Epidermal melanocyte (primary cell): ENCODE results near the gene INPP5A.
"Not testable (repeated sequence)": the region's sequence is repeated elsewhere in the genome, so short reads cannot be mapped to it uniquely, and the experiment has no call there.

Experiments used
- DNase-seq: peaks from one replicate; pipeline ENCODE4 v3.0.0; 2011; ENCODE audit warnings: low spot score; ENCODE audit not compliant: insufficient read length

INPP5A gene

DNA sequence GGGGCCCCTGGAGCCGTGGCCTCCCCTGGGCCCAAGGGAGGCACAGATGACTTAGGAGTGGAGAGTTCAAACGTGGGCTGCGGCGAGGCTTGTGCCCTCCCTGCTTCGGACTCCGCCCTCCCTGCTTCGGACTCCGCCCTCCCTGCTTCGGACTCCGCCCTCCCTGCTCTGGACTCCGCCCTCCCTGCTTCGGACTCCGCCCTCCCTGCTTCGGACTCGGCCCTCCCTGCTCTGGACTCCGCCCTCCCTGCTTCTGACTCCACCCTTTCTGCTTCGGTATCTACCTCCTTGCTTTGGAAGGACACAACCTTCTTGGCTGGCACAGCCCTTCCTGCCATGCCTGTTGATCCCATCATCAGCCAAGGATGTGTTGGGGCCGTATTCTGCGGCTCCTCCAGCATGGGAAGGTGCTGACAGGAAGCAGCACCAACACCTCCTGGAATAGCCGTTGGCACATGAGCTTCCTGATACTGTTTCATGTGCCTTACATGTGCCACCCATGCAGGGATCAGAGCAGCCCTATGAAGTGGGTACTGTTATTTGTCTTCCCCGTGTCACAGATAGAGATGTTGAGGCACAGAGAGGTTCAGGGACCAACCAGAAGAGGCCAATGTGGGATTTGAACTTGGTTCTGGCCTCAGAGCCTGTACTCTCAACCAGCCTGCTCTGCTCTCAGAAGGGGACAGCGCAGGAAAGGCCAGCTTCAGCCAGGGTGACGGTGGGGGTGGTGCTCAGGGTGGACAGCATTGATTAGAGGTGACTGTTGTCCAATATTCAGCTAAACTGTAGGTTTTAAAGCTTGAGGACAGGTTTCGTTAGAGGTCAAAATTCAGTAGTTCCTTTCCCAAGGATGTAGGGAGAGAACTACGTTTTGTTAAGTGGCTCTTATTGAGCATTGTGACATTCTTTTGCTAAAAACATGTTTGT, 133.9 kb downstream of the INPP5A start:
- no peak for DNase-seq

- not testable (repeated sequence) for DNase-seq
Measured at GRCh38 chr10:132673746-132674145, 136.2 kb downstream of the INPP5A start.

DNA sequence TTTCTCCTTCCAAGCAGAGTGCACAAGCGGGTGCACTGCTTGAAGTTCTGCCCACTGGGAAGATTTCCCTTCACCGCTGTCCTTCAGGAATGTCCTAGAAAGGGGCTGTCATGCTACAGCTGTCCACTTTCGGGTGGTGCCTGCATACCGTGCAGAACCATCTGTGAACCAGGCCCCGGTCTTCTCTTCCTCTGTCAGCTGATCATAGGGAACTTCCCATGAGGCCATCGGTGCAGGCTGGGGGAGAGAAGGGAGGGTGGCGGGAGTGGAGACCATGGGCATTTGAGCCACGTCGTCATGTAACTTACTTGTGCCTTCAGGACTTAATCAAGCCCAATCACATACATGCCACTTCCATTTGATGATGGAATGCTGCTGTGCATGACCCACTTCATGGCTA, 136.7 kb downstream of the INPP5A start:
- no peak for DNase-seq

DNA sequence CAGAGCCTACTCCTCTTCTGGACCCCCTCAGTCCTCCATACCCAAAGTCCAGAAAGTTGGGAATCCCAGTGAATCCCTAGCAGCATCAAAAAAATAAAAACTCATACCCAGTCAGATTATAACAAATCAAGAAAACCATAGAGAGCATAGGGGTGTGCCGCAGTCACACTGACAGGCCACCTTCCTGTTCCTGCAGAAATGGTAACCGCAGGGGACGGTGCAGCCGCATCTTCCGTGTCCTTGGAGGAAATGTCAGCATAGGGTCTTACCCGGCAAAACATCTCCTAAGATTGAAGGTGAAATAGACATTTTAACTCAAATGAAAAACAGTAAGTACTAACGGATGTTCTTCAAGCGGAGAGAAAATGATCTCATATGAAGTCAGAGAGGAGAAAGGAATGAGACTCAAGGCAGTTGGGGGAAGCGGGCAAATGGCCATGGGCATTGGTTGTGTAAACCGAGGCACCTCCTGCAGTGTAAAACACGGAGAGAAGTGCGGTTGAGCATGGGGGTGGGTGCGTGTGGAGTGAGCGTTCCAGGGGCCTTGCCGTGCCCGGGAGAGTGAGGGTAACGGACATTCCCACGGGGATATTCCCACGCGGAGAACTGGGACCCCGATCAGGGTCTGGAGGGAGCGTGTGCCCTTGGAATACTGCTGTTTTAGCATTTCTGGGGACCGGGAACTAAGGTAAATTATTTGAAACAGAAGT, 137.6 kb downstream of the INPP5A start:
- DNase-seq, result no peak

DNA sequence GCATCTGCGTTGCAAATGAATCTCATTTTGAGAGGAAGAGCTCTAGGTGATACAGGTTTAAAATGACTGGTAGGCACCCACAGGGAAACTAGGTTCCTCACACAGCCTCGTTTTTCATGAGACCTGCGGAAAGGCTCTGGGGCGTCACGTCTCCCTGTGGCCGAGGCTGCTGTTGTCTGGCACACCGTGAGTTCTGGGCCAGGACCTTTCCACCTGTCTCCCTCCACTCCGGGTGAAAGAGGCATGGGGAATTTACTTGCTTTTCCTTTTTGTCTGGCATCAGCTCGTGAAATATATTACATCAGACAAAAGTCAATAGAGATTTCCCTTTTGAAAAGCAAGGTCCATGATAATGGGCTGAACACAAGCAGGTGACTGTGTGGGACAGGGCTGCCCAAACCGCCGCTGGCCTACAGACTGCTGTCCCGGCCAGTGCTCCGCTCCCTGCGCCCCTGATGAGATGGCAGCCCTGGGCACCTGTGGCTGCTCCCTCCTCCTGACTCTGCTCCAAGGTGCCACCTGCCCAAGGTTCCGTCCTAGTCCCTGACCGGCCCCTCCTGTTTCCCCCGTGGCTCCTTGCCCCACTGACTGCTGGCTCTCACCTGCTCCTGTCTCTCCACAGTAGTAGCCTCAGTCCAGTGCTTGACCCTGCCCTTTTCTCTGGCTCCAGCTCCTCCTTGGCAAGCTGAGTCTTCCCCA, 138.8 kb downstream of the INPP5A start:
- no peak for DNase-seq

DNA sequence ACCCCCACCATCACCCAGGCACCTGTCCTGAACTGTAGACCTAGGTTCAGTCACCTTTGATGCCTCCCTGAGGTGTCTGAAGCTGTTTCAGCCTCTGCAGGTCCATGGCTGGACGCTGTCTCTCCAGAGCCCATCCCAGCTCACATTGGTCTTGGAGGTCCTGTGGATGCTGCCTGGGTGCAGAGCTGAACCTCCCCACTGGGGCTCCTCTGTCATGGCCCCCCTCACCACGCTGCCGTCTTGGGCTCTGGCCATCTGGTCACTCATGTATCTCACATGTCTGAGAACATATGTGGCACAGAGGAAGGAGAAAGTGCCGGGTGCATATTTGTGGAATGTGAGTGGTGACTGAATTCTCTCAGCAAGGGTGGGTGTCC, 139.5 kb downstream of the INPP5A start:
- DNase-seq, result no peak

DNA sequence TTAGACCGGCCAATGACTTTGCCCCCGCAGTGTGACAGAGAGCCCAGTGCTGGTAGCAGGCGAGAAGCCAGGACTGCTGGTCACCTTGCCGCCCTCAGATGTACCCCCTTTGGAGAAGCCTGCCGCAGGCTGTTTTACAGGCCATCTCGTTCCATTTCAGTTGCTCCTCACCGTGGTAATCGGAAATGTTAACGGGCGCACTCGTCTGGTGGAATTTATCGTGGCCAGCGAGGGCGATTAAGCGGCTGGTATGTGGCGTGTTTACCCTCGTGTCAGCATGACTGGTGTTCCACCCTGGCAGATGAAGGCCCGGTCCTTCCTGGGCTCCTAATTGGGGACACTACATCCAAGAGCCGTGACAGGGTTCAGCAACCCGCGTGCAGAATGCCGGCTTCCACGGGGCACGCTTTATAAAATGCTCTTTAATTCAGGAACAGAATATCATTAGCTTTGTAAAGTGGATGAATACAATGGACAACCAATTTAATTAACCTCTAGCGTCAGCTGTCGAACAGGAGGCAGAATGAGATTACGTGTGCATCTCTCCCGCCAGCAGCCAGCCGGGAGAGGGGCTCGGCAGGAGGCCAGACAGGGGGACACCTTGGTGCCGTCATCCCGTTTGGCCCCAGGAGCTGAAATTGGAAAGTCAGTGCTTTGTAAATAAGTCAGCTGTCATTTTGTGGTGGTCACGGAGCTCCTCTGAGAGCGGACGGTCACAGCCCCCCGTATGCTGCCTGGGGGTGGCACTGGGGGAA, 140.1 kb downstream of the INPP5A start:
- no peak for DNase-seq

DNA sequence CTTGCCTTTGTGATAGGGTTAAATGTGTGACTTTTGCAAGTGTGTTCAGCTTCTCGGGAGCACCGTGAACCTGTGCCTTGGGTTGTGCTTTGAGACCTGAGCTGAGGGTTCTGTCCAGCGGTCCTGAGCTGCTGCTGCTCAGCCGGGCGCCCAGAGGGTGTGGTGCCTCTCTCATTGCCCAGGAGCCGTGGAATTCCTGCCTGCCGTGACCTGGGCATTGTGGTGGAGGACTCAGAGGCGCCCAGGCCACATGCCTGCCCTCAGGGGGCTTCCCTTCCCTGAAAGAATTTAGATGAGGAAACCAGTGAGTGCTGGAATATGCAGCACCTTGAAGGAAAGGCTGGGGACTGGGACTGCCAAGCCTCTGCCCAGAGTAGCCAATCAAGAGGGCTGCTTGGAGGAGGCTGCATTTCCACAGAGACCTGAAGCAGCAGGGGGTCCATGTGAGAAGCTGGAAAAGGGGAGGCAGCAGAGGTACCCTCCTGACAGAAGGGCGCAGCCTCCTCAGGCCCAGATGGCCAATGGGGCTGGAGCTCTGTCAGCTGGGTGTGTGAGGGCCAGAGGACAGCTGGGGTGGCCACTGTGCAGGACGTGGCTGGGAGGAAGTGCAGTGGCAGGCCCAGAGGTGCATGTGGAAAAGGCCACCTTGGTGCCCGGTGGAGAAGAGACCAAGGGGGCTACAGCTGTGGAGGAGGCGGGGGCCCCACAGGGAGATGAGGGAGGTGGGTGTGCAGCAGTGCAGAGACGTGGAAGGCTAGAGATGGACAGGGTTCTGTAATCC, 141.0 kb downstream of the INPP5A start:
- no peak for DNase-seq

GRCh38 chr10:132679217-132679595, 141.6 kb downstream of the INPP5A start:
- DNase-seq, result no peak

- DNase-seq, result no peak
Measured at GRCh38 chr10:132679640-132680039, 142.1 kb downstream of the INPP5A start.

DNA sequence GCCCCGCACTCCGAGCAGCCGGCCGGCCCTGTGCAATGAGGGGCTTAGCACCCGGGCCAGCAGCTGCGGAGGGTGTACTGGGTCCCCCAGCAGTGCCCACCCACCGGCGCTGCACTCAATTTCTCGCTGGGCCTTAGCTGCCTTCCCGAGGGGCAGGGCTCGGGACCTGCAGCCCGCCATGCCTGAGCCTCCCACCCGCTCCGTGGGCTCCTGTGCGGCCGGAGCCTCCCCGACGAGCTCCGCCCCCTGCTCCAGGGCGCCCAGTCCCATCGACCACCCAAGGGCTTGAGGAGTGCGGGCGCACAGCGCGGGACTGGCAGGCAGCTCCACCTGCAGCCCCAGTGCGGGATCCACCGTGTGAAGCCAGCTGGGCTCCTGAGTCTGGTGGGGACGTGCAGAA, 143.2 kb downstream of the INPP5A start:
- not testable (repeated sequence) for DNase-seq

DNA sequence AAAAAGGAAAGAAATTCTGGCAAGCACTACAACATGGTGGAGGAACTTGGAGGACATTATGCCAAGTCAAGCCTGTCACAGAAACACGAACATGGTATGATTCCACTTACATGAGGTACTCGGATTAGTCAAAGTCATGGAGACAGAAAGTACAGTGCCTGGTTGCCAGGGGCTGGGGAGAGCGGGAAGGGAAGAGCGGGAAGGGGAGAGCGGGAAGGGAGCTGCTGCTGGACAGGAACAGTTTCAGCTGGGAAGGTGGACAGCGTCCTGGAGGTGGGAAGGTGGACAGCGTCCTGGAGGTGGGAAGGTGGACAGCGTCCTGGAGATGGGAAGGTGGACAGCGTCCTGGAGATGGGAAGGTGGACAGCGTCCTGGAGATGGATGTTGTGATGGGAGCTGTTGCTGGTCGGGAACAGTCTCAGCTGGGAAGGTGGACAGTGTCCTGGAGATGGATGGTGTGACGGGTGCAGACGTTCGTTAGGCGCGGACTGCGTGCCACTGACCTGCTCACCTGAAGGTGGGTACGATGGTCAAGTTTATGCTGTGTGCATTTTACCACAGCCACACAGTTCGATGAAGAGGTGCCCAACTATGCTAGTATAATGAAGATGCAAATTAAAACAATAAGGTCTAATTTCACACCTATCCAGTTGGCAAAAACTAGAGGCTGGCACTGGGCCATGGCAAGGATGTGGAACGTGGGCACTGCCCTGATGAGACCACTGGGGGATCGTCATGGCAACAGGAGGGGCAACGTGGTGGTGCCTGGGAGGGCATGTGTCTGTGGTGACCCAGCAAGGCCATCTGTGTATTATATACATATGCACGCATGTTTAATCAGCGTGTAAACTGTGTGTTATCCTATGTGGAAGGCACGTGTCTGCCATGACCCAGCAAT, 144.5 kb downstream of the INPP5A start:
- DNase-seq, result no peak

DNA sequence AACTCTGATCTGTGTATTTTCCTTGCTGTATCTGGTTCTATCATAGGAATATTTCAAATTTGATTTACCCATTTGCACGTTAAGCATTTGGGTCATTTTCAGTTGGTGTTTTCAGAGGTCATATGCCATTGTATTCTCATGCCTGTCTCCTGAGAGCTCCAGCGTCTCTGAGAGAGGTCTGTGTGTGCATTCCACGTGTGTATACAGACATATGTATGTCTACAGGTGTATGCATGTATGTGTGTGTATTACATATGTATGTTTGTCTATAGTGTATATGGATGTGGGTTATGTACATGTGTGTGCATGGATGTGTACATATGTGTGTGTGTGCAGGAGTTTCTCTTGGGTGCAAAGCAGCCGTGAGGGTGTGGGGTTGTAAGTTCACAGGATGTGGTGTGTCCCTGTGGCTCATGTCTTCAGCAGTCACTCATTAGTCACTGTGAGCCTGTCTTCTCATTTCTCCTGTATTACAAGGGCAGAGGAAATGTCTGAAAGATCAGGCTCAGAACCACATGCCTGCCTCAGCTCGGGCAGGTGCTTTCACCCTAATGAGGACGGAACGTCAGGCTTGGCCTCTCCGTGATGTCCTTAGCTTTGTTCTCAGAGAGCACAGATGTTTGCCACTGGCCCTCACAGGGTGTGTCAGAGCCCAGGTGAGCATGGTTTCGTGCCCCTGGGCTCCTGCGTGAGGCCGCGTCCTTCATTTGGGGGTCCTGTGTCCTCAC, 146.7 kb downstream of the INPP5A start:
- DNase-seq, result no peak

DNA sequence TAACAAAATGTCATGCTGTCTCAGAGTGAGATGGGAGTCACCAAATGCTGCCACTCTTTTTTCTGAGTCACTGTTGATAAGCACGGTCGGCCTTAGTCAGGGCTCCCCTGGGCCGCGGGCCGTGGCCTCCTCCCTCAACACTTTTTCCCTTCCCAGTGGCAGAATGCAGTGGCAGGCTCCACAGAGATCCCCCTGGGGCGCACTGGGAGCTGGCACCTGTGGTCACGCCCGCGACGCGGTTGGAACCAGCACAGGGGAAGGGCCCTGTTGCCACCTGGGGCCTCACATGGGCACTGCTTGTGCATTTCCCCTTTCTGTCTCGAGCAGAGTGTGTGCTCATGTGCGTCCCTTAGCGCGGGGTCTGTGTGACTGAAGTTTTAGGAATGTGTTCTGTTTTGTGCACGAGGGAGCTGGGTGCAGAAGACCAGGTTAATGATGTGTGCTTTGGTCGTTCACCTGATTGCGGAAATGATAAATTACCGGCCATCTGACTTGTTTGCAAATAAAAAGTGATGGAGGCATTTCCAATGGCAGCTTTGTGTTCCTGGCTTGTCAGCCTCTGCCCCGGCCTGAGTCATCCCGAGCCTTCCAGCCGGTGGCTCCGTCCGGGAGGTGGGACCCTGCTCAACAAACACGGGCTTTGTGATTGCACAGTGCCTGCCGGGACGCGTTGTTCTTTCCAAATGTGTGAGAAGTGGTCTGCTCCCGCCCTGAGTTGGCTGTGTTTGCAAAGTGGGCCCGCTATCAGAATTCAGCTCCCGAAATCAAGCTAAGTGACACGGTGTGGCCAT, 147.7 kb downstream of the INPP5A start:
- DNase-seq, result no peak

GRCh38 chr10:132685921-132686680, 148.5 kb downstream of the INPP5A start:
- DNase-seq, result no peak

- DNase-seq, result no peak
Measured at GRCh38 chr10:132687181-132687892, 149.8 kb downstream of the INPP5A start.
